ENCODE results near the gene GPR22. TPM values are rescaled to one million over a fixed set of nuclear protein-coding genes. Genes with fewer than 3 reads are reported as not detected.

The GPR22 gene
- total RNA-seq, 4 donors from 2014 or later, result 0.14 TPM; not detected in 3

- in situ Hi-C loops (cut with MboI; ENCODE audit: low pct_ligation_motif_present in 1 of 4, low pct_unique_long_range_greater_than_20kb in 1 of 4, low sequenced_read_pairs in 3 of 4), result no loop called here
- WGBS, 2 donors (ENCODE audit: low coverage in 1 of 2), result 97 to 100% methylated on average over 1 of the region's 1 CpG
- Histone ChIP-seq H3K36me3 (no peaks in the 10 kb centered on the region), H3K4me3 (no peak overlapping the region), H3K27me3 (no peaks in the 10 kb centered on the region), H3K27ac (no peak overlapping the region), H3K4me1 (no peaks in the 10 kb centered on the region), H3K9me3 (no peaks in the 10 kb centered on the region)
- TF ChIP-seq CTCF (IDR thresholded peaks at IDR 0.05), result no peak
- TF ChIP-seq POLR2A (IDR thresholded peaks at IDR 0.05), result no peak
- no peak for TF ChIP-seq POLR2AphosphoS5 (IDR thresholded peaks at IDR 0.05)
- TF ChIP-seq EP300 (IDR thresholded peaks at IDR 0.05; ENCODE audit: low read depth), result no peak
- no peak for DNase-seq
- intact Hi-C loops (cut with DNase I; ENCODE audit: low total_unique reads), result no loop called here
Observed at GRCh38 chr7:107442678-107443077, 27.2 kb upstream of the GPR22 start.

- intact Hi-C loops (cut with DNase I; ENCODE audit: low total_unique reads), result no loop called here
- Histone ChIP-seq H3K36me3 (no peaks in the 10 kb centered on the region), H3K27ac (no peak overlapping the region), H3K27me3 (no peaks in the 10 kb centered on the region), H3K4me1 (no peaks in the 10 kb centered on the region), H3K9me3 (no peaks in the 10 kb centered on the region), H3K4me3 (no peak overlapping the region)
- in situ Hi-C loops (cut with MboI; ENCODE audit: low pct_ligation_motif_present in 1 of 4, low pct_unique_long_range_greater_than_20kb in 1 of 4, low sequenced_read_pairs in 3 of 4), result no loop called here
- DNase-seq, result no peak
- 97 to 100% methylated on average over 1 of the region's 1 CpG for WGBS, 2 donors (ENCODE audit: low coverage in 1 of 2)
- no peak for TF ChIP-seq POLR2A (IDR thresholded peaks at IDR 0.05)
- no peak for TF ChIP-seq POLR2AphosphoS5 (IDR thresholded peaks at IDR 0.05)
- TF ChIP-seq EP300 (IDR thresholded peaks at IDR 0.05; ENCODE audit: low read depth), result no peak
- no peak for TF ChIP-seq CTCF (IDR thresholded peaks at IDR 0.05)
Observed at GRCh38 chr7:107446531-107446930, 23.3 kb upstream of the GPR22 start.

GRCh38 chr7:107446988-107447387 is 22.9 kb upstream of the GPR22 start:
- Histone ChIP-seq H3K4me1 (no peaks in the 10 kb centered on the region), H3K4me3 (no peak overlapping the region), H3K27me3 (no peaks in the 10 kb centered on the region), H3K9me3 (no peaks in the 10 kb centered on the region), H3K27ac (no peak overlapping the region), H3K36me3 (no peaks in the 10 kb centered on the region)
- WGBS, 2 donors (ENCODE audit: low coverage in 1 of 2), result 86 to 93% methylated on average over 1 of the region's 1 CpG
- no peak for DNase-seq
- TF ChIP-seq EP300 (IDR thresholded peaks at IDR 0.05; ENCODE audit: low read depth) (no peak), POLR2A (IDR thresholded peaks at IDR 0.05) (no peak), POLR2AphosphoS5 (IDR thresholded peaks at IDR 0.05) (no peak), CTCF (IDR thresholded peaks at IDR 0.05) (no peak)
- intact Hi-C loops (cut with DNase I; ENCODE audit: low total_unique reads) (no loop called here), in situ Hi-C loops (cut with MboI; ENCODE audit: low pct_ligation_motif_present in 1 of 4, low pct_unique_long_range_greater_than_20kb in 1 of 4, low sequenced_read_pairs in 3 of 4) (no loop called here)

GRCh38 chr7:107450970-107451369 is 18.9 kb upstream of the GPR22 start:
- no peak for DNase-seq
- intact Hi-C loops (cut with DNase I; ENCODE audit: low total_unique reads), result no loop called here
- H3K27me3 ChIP-seq, result no peaks in the 10 kb centered on the region
- TF ChIP-seq POLR2AphosphoS5 (IDR thresholded peaks at IDR 0.05) (no peak), POLR2A (IDR thresholded peaks at IDR 0.05) (no peak), CTCF (IDR thresholded peaks at IDR 0.05) (no peak), EP300 (IDR thresholded peaks at IDR 0.05; ENCODE audit: low read depth) (no peak)
- no peaks in the 10 kb centered on the region for H3K4me1 ChIP-seq
- H3K36me3 ChIP-seq, result no peaks in the 10 kb centered on the region
- H3K9me3 ChIP-seq, result no peaks in the 10 kb centered on the region
- 100% methylated on average over 1 of the region's 1 CpG for WGBS, 2 donors (ENCODE audit: low coverage in 1 of 2)
- no peak overlapping the region for H3K4me3 ChIP-seq
- H3K27ac ChIP-seq, result no peak overlapping the region
- in situ Hi-C loops (cut with MboI; ENCODE audit: low pct_ligation_motif_present in 1 of 4, low pct_unique_long_range_greater_than_20kb in 1 of 4, low sequenced_read_pairs in 3 of 4), result loop anchor here in 3 of 4 donors (10.0 to 25.0 kb wide), 2 partner anchors 274 to 436 kb away; partner anchors contain the start of gene DLD (in 1 of the 3)

Measured in transverse colon (tissue), 4 donors.